ENCODE results near the gene TEX101.
A peak's percentile ranks its signal among the peaks of the same experiment; 100 is the strongest.
"Not testable (repeated sequence)": the region's sequence is repeated elsewhere in the genome, so short reads cannot be mapped to it uniquely, and the experiment has no call there.

TEX101 gene

GRCh38 chr19:43422000-43422688, 7.5 kb downstream of the TEX101 start:
- no peak for DNase-seq

GRCh38 chr19:43422689-43423066, 8.0 kb downstream of the TEX101 start:
- no peak for DNase-seq

DNA sequence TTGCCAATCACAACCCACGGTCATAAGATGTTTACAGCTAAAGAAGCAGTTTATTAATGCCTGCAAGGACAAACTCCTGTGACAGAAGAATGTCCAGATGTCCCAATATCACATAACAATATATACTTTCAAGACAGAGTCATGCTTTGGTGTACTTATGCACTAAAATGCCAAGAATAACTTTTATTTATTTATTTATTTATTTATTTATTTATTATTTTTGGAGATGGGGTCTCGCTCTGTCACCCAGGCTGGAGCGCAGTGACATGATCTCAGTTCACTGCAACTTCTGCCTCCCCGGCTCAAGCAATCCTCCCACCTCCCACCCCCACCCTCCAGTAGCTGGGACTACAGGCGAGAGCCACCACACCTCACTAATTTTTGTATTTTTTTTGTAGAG, 9.1 kb downstream of the TEX101 start:
- no peak for DNase-seq

DNA sequence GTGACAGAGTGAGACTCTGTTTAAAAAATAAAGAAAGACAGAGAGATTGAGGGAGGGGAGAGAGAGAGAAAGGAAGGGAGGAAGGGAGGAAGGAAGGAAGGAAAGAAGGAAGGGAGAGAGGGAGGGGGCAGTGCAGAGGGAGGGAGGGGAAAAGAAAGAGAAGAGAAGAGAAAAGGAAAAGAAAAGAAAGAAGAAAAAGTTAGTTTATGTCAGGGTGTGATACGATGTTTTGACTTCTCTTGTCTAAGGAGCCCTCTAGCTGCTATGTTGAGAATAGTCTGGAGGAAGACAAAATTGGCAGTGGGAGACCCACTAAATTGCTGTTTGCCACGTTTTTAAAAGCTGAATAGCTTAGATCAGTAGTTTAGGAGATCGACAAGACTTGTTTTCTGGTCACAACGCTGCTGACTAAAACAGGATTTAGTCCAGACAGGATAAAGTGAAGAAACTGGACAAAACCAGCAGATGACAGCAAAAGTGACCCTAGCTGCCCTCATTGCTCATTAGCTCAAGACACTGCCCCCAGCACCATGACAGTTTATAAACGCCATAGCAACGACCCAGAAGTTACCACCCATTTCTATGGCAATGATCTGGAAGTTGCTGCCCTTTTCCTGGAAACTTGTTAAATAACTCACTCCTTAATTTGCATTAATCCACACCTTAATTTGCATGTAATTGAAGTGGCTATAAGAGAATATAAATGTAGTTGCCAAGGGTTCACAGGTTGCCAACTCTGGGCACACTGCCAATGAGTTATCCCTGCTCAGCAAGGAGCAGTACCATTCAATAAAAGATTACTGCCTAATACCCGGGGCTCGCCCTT, 11.1 kb downstream of the TEX101 start:
- DNase-seq: peak; percentile 68

DNA sequence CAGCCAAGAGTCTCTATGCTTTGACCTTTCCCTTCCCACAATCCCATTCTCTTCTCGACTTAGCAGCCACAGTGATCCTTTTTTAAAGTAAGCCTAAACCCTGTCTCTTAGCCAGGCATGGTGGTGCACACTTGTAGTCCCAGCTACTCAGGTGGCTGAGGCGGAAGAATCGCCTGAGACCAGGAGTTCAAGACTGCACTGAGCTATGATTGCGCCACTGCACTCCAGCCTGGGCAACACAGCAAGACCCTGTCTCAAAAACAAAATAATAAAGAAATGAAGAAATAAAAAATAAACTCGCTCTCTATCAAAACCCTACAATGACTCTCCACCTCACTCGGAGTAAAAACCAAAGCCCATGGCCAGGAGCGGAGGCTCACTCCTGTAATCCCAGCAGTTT, 14.7 kb downstream of the TEX101 start:
- DNase-seq: no peak

DNA sequence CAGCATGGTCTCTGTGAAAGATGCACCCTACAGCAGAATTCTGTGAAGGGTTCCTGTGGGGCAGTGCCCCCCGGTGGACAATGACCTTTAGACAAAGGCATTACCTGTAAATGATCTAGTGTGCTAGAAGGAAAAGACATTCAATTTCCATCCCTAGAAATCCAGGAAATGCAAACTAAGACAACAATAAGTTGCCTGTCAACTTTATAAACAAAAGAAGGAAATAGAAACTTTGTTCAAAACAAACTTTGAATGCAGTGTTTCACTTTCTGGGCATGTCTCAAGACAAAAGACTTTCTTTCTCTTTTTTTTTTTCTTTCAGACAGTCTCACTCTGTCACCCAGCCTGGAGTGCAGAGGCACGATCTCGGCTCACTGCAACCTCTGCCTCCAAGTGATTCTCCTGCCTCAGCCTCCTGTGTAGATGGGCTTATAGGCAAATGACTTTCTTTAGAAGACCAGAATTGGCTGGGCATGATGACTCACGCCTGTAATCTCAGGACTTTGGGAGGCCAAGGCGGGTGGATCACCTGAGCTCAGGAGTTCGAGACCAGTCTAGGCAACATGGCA, 15.5 kb downstream of the TEX101 start:
- peak; percentile 24 for DNase-seq

GRCh38 chr19:43430976-43431375, 16.3 kb downstream of the TEX101 start:
- DNase-seq: no peak

DNA sequence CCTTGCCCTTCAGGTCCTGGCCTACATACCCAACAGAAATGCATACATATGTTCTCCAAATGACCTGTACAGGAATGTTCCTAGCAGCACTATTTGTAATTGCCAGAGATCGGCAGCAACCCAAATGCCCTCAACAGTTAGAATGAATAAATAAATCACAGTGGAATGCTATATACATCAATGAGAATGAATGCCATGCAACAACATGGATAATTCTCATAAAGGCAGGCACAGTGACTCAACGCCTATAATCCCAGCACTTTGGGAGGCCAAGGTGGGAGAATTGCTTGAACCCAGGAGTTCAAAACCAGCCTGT, 18.6 kb downstream of the TEX101 start:
- no peak for DNase-seq

DNA sequence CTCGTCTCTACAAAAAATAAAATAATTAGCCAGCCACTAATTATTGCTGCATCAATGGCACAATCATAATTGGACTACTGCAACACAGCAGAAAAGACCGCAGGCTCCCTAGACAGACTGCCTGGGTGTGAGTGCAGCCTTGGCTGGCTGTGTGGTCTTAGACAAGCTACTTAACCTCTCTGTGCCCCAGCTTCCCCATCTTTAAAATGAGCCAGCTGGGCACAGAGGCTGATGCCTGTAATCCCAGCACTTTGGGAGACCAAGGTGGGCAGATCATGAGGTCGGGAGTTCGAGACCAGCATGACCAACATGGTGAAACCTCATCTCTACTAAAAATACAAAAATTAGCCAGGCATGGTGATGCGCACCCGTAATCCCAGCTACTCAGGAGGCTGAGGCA, 19.0 kb downstream of the TEX101 start:
- no peak for DNase-seq

- no peak for DNase-seq
These were observed 21.1 kb downstream of the TEX101 start for GRCh38 chr19:43435775-43436174.

DNA sequence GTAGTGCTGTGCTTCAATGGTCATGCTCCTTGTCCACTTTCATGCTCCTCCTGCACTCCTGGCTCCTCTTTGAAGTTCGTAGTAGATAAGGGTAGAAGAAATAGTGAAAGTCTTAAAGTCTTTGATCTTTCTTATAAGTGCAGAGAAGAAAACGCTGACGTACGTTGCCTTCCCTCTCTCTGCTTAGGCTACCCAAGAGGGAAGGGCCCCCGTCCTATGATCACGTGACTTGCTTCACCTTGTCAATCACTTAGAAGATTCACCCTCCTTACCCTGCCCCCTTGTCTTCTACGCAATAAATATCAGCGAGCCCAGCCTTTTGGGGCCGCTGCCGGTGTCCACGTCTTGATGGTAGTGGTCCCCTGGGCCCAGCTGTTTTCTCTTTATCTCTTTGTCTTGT, 22.6 kb downstream of the TEX101 start:
- not testable (repeated sequence) for DNase-seq

GRCh38 chr19:43437712-43438111, 23.0 kb downstream of the TEX101 start:
- DNase-seq: no peak

GRCh38 chr19:43438291-43439031, 23.8 kb downstream of the TEX101 start:
- DNase-seq: peak; percentile 54

DNA sequence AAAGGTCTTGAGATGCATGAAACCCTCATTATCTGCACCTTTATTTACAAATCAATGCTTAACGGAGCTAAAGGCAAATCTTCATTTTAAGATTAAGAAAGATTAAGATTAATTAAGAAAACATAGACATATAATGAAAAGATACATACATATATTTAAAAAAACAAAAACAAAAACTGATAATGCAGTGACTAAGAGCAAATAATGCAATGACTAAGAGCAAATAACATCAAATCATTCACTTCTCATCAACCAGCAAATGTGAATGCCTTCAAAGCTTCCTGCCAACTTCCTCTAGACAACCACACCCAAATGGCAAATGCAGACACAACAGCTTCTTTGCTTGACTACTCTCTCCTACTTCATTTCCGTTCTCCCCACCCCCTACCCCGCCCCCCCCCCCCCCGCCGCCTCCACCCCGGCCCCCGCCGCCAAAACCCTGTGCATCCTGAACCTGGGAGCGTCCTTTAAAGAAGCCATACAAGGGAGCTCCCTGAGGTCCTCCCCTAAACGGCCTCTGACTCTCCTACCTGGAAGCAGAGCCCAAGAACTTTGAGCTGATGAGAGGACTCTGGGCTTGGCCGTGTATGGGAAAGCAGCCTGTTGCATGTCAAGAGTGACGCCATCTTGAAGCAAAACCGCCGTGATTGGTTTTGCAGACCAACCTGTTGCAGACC, 24.5 kb downstream of the TEX101 start:
- DNase-seq: peak; percentile 70

GRCh38 chr19:43439709-43440063, 25.0 kb downstream of the TEX101 start:
- DNase-seq: no peak

DNA sequence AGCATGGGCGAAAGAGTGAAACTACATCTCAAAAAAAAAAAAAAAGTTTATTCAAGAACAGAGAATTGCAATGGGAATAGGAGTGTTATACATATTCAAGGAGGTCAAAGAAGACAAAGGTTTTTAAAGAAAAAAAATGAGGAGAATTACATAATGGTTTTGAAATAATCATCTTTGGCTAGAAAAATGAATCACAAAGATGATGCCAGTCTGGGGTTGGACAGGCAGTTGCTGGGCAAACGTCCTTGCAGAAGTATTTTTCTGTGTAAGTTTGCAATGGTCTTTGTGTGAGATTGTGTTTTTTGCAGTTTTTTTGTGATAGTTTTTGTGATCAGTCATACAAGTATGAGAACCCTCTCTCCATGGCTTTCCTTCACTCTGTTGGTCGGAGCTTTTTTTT, 27.0 kb downstream of the TEX101 start:
- DNase-seq: no peak

GRCh38 chr19:43444091-43444490, 29.4 kb downstream of the TEX101 start:
- DNase-seq: not testable (repeated sequence)

- peak; percentile 46 for DNase-seq
These were observed 30.0 kb downstream of the TEX101 start for GRCh38 chr19:43444531-43445287.

DNA sequence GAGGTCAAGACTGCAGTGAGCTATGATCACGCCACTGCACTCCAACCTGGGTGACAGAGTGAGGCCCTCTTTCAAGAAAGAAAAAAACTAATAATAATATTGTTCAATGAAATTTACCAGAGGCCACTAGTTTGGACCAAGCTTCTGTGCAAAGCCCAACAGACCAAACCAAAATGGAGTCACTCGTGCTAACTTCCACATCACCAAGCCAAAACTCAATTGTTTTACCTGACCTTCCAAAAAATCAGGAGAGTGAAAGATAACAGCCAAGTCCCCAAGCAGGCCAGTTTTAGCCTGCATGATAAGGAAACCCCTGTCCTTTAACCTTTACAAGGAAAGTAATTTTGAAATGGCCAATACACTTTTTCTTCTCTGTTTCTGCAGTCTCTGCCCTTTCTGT, 30.7 kb downstream of the TEX101 start:
- DNase-seq: no peak

GRCh38 chr19:43446746-43447489, 32.2 kb downstream of the TEX101 start:
- peak; percentile 87 for DNase-seq

DNA sequence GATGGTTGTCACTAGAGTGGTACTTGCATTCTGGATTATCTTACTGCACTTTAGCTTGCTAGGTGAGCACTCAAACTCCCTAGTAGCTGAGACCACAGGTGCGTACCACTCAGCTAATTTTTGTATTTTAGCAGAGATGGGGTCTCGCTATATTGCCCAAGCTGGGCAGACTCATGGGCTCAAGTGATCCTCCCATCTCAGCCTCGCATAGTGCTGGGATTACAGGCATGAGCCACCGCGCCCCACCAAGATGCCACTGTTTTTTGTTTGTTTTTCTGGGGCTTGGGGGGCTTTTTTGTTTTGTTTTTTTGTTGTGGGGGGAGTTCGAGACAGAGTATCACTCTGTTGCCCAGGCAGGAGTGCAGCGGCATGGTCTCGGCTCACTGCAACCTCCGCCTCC, 33.0 kb downstream of the TEX101 start:
- no peak for DNase-seq

Measured in hematopoietic multipotent progenitor cell treated with erythropoietin and hydrocortisone succinate and interleukin-3 and kit ligand, for 4 days (in vitro differentiated cells).